Esophagus squamous epithelium (tissue), 4 donors: ENCODE results near the gene EXOC3L4.

Source experiments
- POLR2A ChIP-seq, 4 donors: fragments of 450-650 bp; IDR thresholded peaks; one replicate each; pipeline ENCODE4 v1.6.1; 2017; ENCODE audit warnings: antibody characterized with exemption in 4 of 4, mild to moderate bottlenecking in 4 of 4, moderate library complexity in 3 of 4
- TF ChIP-seq, protein P1 (sequence below), 6 experiments: fragments of 450-650 bp in 4 of 6; fragments of 200-600 bp in 2 of 6; sonication (generic) in 2 of 6; IDR thresholded peaks; one replicate each; pipeline ENCODE4 v1.5.1; 2016 to 2019; ENCODE audit warnings: antibody characterized with exemption in 6 of 6, mild to moderate bottlenecking in 4 of 6, moderate library complexity in 4 of 6

DNA sequence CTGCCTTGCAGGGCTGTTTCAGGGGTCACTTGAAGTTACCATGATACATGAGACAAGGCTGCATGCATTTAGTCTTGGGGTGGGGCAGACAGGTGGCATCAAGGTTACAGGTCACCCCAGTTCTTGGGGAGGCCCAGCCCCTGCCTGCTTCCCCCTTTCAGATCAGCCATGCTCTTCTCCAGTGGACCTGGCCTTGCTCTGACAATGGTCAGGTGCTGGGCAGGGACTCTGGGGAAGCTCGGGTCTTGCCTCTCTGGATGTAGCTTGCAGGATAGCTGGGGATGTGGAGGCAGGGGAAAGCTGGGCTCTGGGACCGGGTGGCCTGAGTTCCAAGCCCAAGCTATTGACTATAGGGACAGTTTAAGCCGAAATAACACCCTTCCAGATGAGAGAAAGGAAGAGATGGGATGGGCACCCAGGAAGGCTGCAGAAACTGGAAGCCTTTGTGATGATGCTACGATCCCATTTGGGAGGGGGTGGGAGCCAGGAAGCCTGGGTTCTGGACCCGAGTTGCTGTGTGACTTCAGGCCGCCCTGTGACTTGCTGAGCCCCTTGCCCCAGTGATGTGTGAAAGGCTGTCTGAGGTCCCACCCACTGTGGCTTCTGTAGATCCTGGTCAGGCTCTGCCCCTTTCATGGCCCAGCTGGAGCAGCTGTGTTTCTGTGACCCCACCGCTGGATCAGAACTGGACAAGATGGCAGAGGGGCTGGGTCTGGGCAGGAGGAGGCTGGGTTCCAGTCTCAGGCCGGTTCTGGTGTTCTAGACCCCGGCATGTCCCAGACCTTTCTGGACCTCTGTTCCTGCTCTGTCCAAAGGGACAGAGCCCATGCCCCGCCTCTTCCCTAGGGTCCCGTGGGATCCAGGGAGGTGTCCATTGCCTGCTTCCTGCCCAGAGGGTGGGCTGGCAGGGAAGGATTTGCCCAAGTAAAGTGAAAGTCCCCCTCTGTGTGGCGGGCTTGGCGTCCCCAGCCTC, 30.9 kb downstream of the EXOC3L4 start:
- TF ChIP-seq, protein P1, sequence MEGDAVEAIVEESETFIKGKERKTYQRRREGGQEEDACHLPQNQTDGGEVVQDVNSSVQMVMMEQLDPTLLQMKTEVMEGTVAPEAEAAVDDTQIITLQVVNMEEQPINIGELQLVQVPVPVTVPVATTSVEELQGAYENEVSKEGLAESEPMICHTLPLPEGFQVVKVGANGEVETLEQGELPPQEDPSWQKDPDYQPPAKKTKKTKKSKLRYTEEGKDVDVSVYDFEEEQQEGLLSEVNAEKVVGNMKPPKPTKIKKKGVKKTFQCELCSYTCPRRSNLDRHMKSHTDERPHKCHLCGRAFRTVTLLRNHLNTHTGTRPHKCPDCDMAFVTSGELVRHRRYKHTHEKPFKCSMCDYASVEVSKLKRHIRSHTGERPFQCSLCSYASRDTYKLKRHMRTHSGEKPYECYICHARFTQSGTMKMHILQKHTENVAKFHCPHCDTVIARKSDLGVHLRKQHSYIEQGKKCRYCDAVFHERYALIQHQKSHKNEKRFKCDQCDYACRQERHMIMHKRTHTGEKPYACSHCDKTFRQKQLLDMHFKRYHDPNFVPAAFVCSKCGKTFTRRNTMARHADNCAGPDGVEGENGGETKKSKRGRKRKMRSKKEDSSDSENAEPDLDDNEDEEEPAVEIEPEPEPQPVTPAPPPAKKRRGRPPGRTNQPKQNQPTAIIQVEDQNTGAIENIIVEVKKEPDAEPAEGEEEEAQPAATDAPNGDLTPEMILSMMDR (IDR thresholded peaks at IDR 0.05) = no peak
- no peak for TF ChIP-seq POLR2A (IDR thresholded peaks at IDR 0.05)
